ENCODE data around the gene ARHGEF11.

Gene ARHGEF11

GRCh38 chr1:157043685-157044084 is 1.9 kb downstream of the ARHGEF11 start:
- DNase-seq = no peak

- no peak for DNase-seq
These were observed 2.7 kb downstream of the ARHGEF11 start for GRCh38 chr1:157042846-157043245.

GRCh38 chr1:157040802-157041201 is 4.7 kb downstream of the ARHGEF11 start:
- no peak for DNase-seq

- no peak for DNase-seq
These were observed 10.4 kb downstream of the ARHGEF11 start for GRCh38 chr1:157035121-157035520.

- no peak for DNase-seq
These were observed 11.3 kb downstream of the ARHGEF11 start for GRCh38 chr1:157034137-157034800.

GRCh38 chr1:157033357-157033876 is 12.1 kb downstream of the ARHGEF11 start:
- DNase-seq = no peak

- DNase-seq = no peak
These were observed 13.2 kb downstream of the ARHGEF11 start for GRCh38 chr1:157032303-157032702.

- DNase-seq = no peak
These were observed 14.8 kb downstream of the ARHGEF11 start for GRCh38 chr1:157030728-157031127.

- DNase-seq = no peak
These were observed 16.9 kb downstream of the ARHGEF11 start for GRCh38 chr1:157028674-157029073.

GRCh38 chr1:157025856-157026255 is 19.7 kb downstream of the ARHGEF11 start:
- no peak for DNase-seq

- no peak for DNase-seq
These were observed 20.2 kb downstream of the ARHGEF11 start for GRCh38 chr1:157025385-157025784.

GRCh38 chr1:157021688-157022087 is 23.9 kb downstream of the ARHGEF11 start:
- no peak for DNase-seq

- no peak for DNase-seq
These were observed 26.1 kb downstream of the ARHGEF11 start for GRCh38 chr1:157019457-157019856.

GRCh38 chr1:157011845-157012244 is 33.7 kb downstream of the ARHGEF11 start:
- no peak for DNase-seq

GRCh38 chr1:157008502-157008901 is 37.0 kb downstream of the ARHGEF11 start:
- DNase-seq = no peak

GRCh38 chr1:157007306-157007705 is 38.2 kb downstream of the ARHGEF11 start:
- no peak for DNase-seq

GRCh38 chr1:157006676-157007075 is 38.9 kb downstream of the ARHGEF11 start:
- DNase-seq = no peak

- DNase-seq = no peak
These were observed 39.6 kb downstream of the ARHGEF11 start for GRCh38 chr1:157005965-157006364.

GRCh38 chr1:157004806-157005205 is 40.7 kb downstream of the ARHGEF11 start:
- no peak for DNase-seq

- no peak for DNase-seq
These were observed 41.2 kb downstream of the ARHGEF11 start for GRCh38 chr1:157004327-157004726.

- no peak for DNase-seq
These were observed 44.2 kb downstream of the ARHGEF11 start for GRCh38 chr1:157001304-157001703.

- DNase-seq = no peak
These were observed 44.9 kb downstream of the ARHGEF11 start for GRCh38 chr1:157000686-157001085.

- no peak for DNase-seq
These were observed 45.8 kb downstream of the ARHGEF11 start for GRCh38 chr1:156999596-157000320.

GRCh38 chr1:156998840-156999500 is 46.6 kb downstream of the ARHGEF11 start:
- no peak for DNase-seq
